Effector memory CD4-positive, alpha-beta T cell (primary cell): ENCODE measurements around the gene LRG1.
"Not testable (repeated sequence)": the region's sequence is repeated elsewhere in the genome, so short reads cannot be mapped to it uniquely, and the experiment has no call there.

ENCODE experiments used
- DNase-seq, 3 donors: peaks; one replicate each; pipeline ENCODE4 v3.0.0-alpha.2; 2020
- H3K27ac ChIP-seq: 2 replicates; pipeline ENCODE4 v1.7.0; 2013; ENCODE audit warnings: mild to moderate bottlenecking, low read length, moderate library complexity; ENCODE audit not compliant: insufficient read depth, poor library complexity, severe bottlenecking
- H3K27me3 ChIP-seq: replicated peaks from 2 replicates; pipeline ENCODE4 v1.7.0; 2013; ENCODE audit warnings: mild to moderate bottlenecking, low read length; ENCODE audit not compliant: insufficient read depth, control insufficient read depth, poor library complexity, severe bottlenecking
- H3K36me3 ChIP-seq: 2 replicates; pipeline ENCODE4 v1.7.0; 2013; ENCODE audit warnings: mild to moderate bottlenecking, low read length, moderate library complexity; ENCODE audit not compliant: control insufficient read depth, insufficient read depth
- H3K4me1 ChIP-seq: 2 replicates; pipeline ENCODE4 v1.7.0; 2013; ENCODE audit warnings: low read length, mild to moderate bottlenecking; ENCODE audit not compliant: control insufficient read depth, insufficient read depth, poor library complexity, severe bottlenecking
- H3K4me3 ChIP-seq: 2 replicates; pipeline ENCODE4 v1.7.0; 2013; ENCODE audit warnings: low read length, low read depth, mild to moderate bottlenecking; ENCODE audit not compliant: insufficient read depth, poor library complexity, severe bottlenecking
- H3K9me3 ChIP-seq: 2 replicates; pipeline ENCODE4 v1.7.0; 2013; ENCODE audit warnings: mild to moderate bottlenecking, low read length, moderate library complexity; ENCODE audit not compliant: control insufficient read depth

LRG1 gene

GRCh38 chr19:4575267-4576015 lies 35.6 kb upstream of the LRG1 start:
- no peaks in the 10 kb centered on the region for H3K4me1 ChIP-seq
- no peaks in the 10 kb centered on the region for H3K36me3 ChIP-seq
- DNase-seq: no peak
- peaks cover 29% of the 10 kb centered on the region for H3K27me3 ChIP-seq
- no peaks in the 10 kb centered on the region for H3K9me3 ChIP-seq
- no peak overlapping the region for H3K27ac ChIP-seq
- H3K4me3 ChIP-seq: no peak overlapping the region

- no peak for DNase-seq
- Histone ChIP-seq H3K27me3 (peaks cover 13% of the 10 kb centered on the region), H3K4me1 (no peaks in the 10 kb centered on the region), H3K27ac (no peak overlapping the region), H3K4me3 (no peak overlapping the region), H3K9me3 (no peaks in the 10 kb centered on the region), H3K36me3 (no peaks in the 10 kb centered on the region)
These were observed 33.8 kb upstream of the LRG1 start for GRCh38 chr19:4573682-4574081.

- H3K27me3 ChIP-seq: peaks cover 10% of the 10 kb centered on the region
- DNase-seq: no peak
- no peaks in the 10 kb centered on the region for H3K9me3 ChIP-seq
- H3K4me1 ChIP-seq: no peaks in the 10 kb centered on the region
- no peak overlapping the region for H3K27ac ChIP-seq
- H3K4me3 ChIP-seq: no peak overlapping the region
- no peaks in the 10 kb centered on the region for H3K36me3 ChIP-seq
These were observed 31.6 kb upstream of the LRG1 start for GRCh38 chr19:4571305-4571917.

GRCh38 chr19:4570916-4571304 lies 31.1 kb upstream of the LRG1 start:
- peaks cover 10% of the 10 kb centered on the region for H3K27me3 ChIP-seq
- H3K4me3 ChIP-seq: no peak overlapping the region
- H3K36me3 ChIP-seq: no peaks in the 10 kb centered on the region
- H3K9me3 ChIP-seq: no peaks in the 10 kb centered on the region
- no peak for DNase-seq
- H3K27ac ChIP-seq: no peak overlapping the region
- H3K4me1 ChIP-seq: no peaks in the 10 kb centered on the region

- H3K27me3 ChIP-seq: peaks cover 7% of the 10 kb centered on the region
- no peak for DNase-seq
- H3K4me1 ChIP-seq: no peaks in the 10 kb centered on the region
- no peaks in the 10 kb centered on the region for H3K36me3 ChIP-seq
- H3K27ac ChIP-seq: no peak overlapping the region
- no peaks in the 10 kb centered on the region for H3K9me3 ChIP-seq
- no peak overlapping the region for H3K4me3 ChIP-seq
These were observed 30.6 kb upstream of the LRG1 start for GRCh38 chr19:4570402-4570801.

- H3K4me1 ChIP-seq: no peaks in the 10 kb centered on the region
- no peaks in the 10 kb centered on the region for H3K27me3 ChIP-seq
- no peak overlapping the region for H3K27ac ChIP-seq
- no peak overlapping the region for H3K4me3 ChIP-seq
- no peaks in the 10 kb centered on the region for H3K9me3 ChIP-seq
- H3K36me3 ChIP-seq: no peaks in the 10 kb centered on the region
- no peak for DNase-seq
These were observed 29.1 kb upstream of the LRG1 start for GRCh38 chr19:4568886-4569285.

GRCh38 chr19:4567584-4568071 lies 27.8 kb upstream of the LRG1 start:
- DNase-seq: peak; percentile 20 to 40 (median 37)
- Histone ChIP-seq H3K4me3 (no peak overlapping the region), H3K27ac (no peak overlapping the region), H3K9me3 (no peaks in the 10 kb centered on the region), H3K36me3 (no peaks in the 10 kb centered on the region), H3K4me1 (no peaks in the 10 kb centered on the region), H3K27me3 (no peaks in the 10 kb centered on the region)

GRCh38 chr19:4566402-4567051 lies 26.7 kb upstream of the LRG1 start:
- H3K27ac ChIP-seq: no peak overlapping the region
- no peak overlapping the region for H3K4me3 ChIP-seq
- no peaks in the 10 kb centered on the region for H3K36me3 ChIP-seq
- DNase-seq: no peak
- H3K9me3 ChIP-seq: no peaks in the 10 kb centered on the region
- no peaks in the 10 kb centered on the region for H3K27me3 ChIP-seq
- H3K4me1 ChIP-seq: no peaks in the 10 kb centered on the region

- H3K4me1 ChIP-seq, DNase-seq, H3K4me3 ChIP-seq: not testable (repeated sequence)
These were observed 23.7 kb upstream of the LRG1 start for GRCh38 chr19:4563562-4563961.

GRCh38 chr19:4562085-4562484 lies 22.2 kb upstream of the LRG1 start:
- not testable (repeated sequence) for DNase-seq, H3K27ac ChIP-seq, H3K9me3 ChIP-seq, H3K27me3 ChIP-seq, H3K4me3 ChIP-seq, H3K4me1 ChIP-seq, H3K36me3 ChIP-seq

More at GRCh38 chr19:4563562-4563961, 23.7 kb upstream of the LRG1 start:
- not testable (repeated sequence) for H3K27me3 ChIP-seq, H3K9me3 ChIP-seq, H3K36me3 ChIP-seq, H3K27ac ChIP-seq
